Caco-2 (cell line): ENCODE measurements around the gene AFTPH. TPM values are rescaled to one million over a fixed set of nuclear protein-coding genes. Genes with fewer than 3 reads are reported as not detected.

Source experiments
- BruUV-seq: library from RNA; stranded (reverse); fragments of 400-500 nt; replicated peaks from 2 replicates; lab custom pipeline; 2021; lab: Mats Ljungman, UMichigan
- CTCF ChIA-PET: fragments of 300-600 bp; sonication (Branson Sonifier 250); formaldehyde crosslinking; loops from one replicate; lab custom pipeline; 2022; ENCODE audit warnings: antibody characterized with exemption; lab: Charles Lee
- POLR2A ChIA-PET: fragments of 300-600 bp; sonication (Branson Sonifier 250); formaldehyde crosslinking; loops from one replicate; lab custom pipeline; 2022; ENCODE audit warnings: antibody characterized with exemption; lab: Charles Lee
- DNase-seq, 2 experiments: peaks; one replicate each; pipeline versions ENCODE4 v3.0.0 to v3.0.0-alpha.2; 2020 to 2022
- H3K27me3 ChIP-seq: replicated peaks from 2 replicates; pipeline ENCODE4 v1.6.0; 2011; ENCODE audit warnings: low read length; ENCODE audit not compliant: control insufficient read depth, insufficient read depth
- H3K36me3 ChIP-seq: 2 replicates; pipeline ENCODE4 v1.5.1; 2011; ENCODE audit warnings: low read length; ENCODE audit not compliant: control insufficient read depth, insufficient read depth
- H3K4me1 ChIP-seq: fragments of 250-450 bp; sonication (Bioruptor Pico); 2 replicates; pipeline ENCODE4 v1.5.1; 2020; ENCODE audit warnings: mild to moderate bottlenecking
- H3K4me3 ChIP-seq: 2 replicates; pipeline ENCODE4 v1.5.1; 2011; ENCODE audit warnings: low read depth, mild to moderate bottlenecking, control low read depth, low read length
- H3K9me3 ChIP-seq: fragments of 250-450 bp; sonication (Bioruptor Pico); 2 replicates; pipeline ENCODE4 v1.5.1; 2020; ENCODE audit warnings: mild to moderate bottlenecking, moderate library complexity
- H3K27ac Mint-ChIP-seq: one replicate; pipeline ENCODE4 v1.8.0; 2022; ENCODE audit warnings: mixed read lengths; ENCODE audit not compliant: unreplicated experiment
- H3K27me3 Mint-ChIP-seq: one replicate; pipeline ENCODE4 v1.8.0; 2022; ENCODE audit warnings: mixed read lengths; ENCODE audit not compliant: insufficient read depth, unreplicated experiment
- H3K36me3 Mint-ChIP-seq: one replicate; pipeline ENCODE4 v1.8.0; 2022; ENCODE audit warnings: mild to moderate bottlenecking, mixed read lengths; ENCODE audit not compliant: insufficient read depth, unreplicated experiment
- H3K4me1 Mint-ChIP-seq: one replicate; pipeline ENCODE4 v1.8.0; 2022; ENCODE audit warnings: low read depth, mixed read lengths; ENCODE audit not compliant: unreplicated experiment
- H3K4me3 Mint-ChIP-seq: one replicate; pipeline ENCODE4 v1.8.0; 2022; ENCODE audit warnings: mild to moderate bottlenecking, moderate library complexity, mixed read lengths; ENCODE audit not compliant: unreplicated experiment
- H3K9me3 Mint-ChIP-seq: one replicate; pipeline ENCODE4 v1.8.0; 2022; ENCODE audit warnings: mixed read lengths; ENCODE audit not compliant: unreplicated experiment
- CTCF ChIP-seq, 2 experiments: fragments of 200-600 bp in 1 of 2; IDR thresholded peaks; 1 replicate in 1 of 2; 2 replicates in 1 of 2; pipeline versions ENCODE4 v1.5.1 to v1.8.0; 2011 to 2022; ENCODE audit warnings: antibody characterized with exemption in 1 of 2, control low read depth in 1 of 2, inconsistent platforms in 1 of 2, low read depth in 1 of 2, low read length in 1 of 2, mild to moderate bottlenecking in 1 of 2, moderate library complexity in 1 of 2; ENCODE audit not compliant: insufficient read depth in 1 of 2, severe bottlenecking in 1 of 2, unreplicated experiment in 1 of 2
- intact Hi-C: fragments of 100-400 bp; cut with micrococcal nuclease; formaldehyde crosslinking; loops from one replicate; pipeline ENCODE4 v1.10.0; 2022; ENCODE audit not compliant: unreplicated experiment
- total RNA-seq: library from RNA; stranded (reverse); gene quantifications from 2 replicates; pipeline ENCODE4 v1.2.3, GENCODE V29; 2022

AFTPH gene
- total RNA-seq, 1 experiment from 2014 or later: 30.1 TPM

GRCh38 chr2:64609227-64609941, 85.3 kb downstream of the AFTPH start:
- H3K27ac Mint-ChIP-seq: no peak overlapping the region
- POLR2A ChIA-PET: no interaction called here

GRCh38 chr2:64609942-64610281, 85.8 kb downstream of the AFTPH start:
- no TSS peak for BruUV-seq
- Histone ChIP-seq H3K4me3 (no peak overlapping the region), H3K27me3 (no peaks in the 10 kb centered on the region), H3K4me1 (peaks cover 21% of the 10 kb centered on the region), H3K36me3 (no peaks in the 10 kb centered on the region), H3K9me3 (no peaks in the 10 kb centered on the region)
- H3K4me1 Mint-ChIP-seq: peaks cover 12% of the 10 kb centered on the region
- ChIA-PET CTCF (no interaction called here), POLR2A (no interaction called here)
- no peak overlapping the region for H3K4me3 Mint-ChIP-seq
- intact Hi-C loops: no loop called here
- no peak overlapping the region for H3K27ac Mint-ChIP-seq
- no peaks in the 10 kb centered on the region for H3K36me3 Mint-ChIP-seq
- H3K9me3 Mint-ChIP-seq: peaks cover 1% of the 10 kb centered on the region
- no peak for TF ChIP-seq CTCF (IDR thresholded peaks at IDR 0.05; ENCODE audit: insufficient read depth in 1 of 2, low read depth in 1 of 2, low read length in 1 of 2, severe bottlenecking in 1 of 2, unreplicated experiment in 1 of 2)
- H3K27me3 Mint-ChIP-seq: no peaks in the 10 kb centered on the region
- no peak for DNase-seq

More at GRCh38 chr2:64609227-64609941, 85.3 kb downstream of the AFTPH start:
- DNase-seq: no peak
- H3K36me3 ChIP-seq: no peaks in the 10 kb centered on the region
- peaks cover 21% of the 10 kb centered on the region for H3K4me1 ChIP-seq
- no peak overlapping the region for H3K4me3 ChIP-seq
- peaks cover 7% of the 10 kb centered on the region for H3K9me3 Mint-ChIP-seq
- no TSS peak for BruUV-seq
- no peaks in the 10 kb centered on the region for H3K36me3 Mint-ChIP-seq
- H3K4me3 Mint-ChIP-seq: no peak overlapping the region
- CTCF ChIA-PET: no interaction called here
- no peaks in the 10 kb centered on the region for H3K27me3 Mint-ChIP-seq
- H3K27me3 ChIP-seq: no peaks in the 10 kb centered on the region
- H3K4me1 Mint-ChIP-seq: peaks cover 12% of the 10 kb centered on the region
- intact Hi-C loops: no loop called here
- no peak for TF ChIP-seq CTCF (IDR thresholded peaks at IDR 0.05; ENCODE audit: insufficient read depth in 1 of 2, low read depth in 1 of 2, low read length in 1 of 2, severe bottlenecking in 1 of 2, unreplicated experiment in 1 of 2)
- no peaks in the 10 kb centered on the region for H3K9me3 ChIP-seq

- ChIA-PET POLR2A (no interaction called here), CTCF (no interaction called here)
- Mint-ChIP-seq H3K4me3 (no peak overlapping the region), H3K27me3 (no peaks in the 10 kb centered on the region), H3K27ac (no peak overlapping the region), H3K9me3 (no peaks in the 10 kb centered on the region), H3K4me1 (peaks cover 12% of the 10 kb centered on the region), H3K36me3 (no peaks in the 10 kb centered on the region)
- Histone ChIP-seq H3K36me3 (no peaks in the 10 kb centered on the region), H3K27me3 (no peaks in the 10 kb centered on the region), H3K4me3 (no peak overlapping the region), H3K4me1 (peaks cover 21% of the 10 kb centered on the region), H3K9me3 (no peaks in the 10 kb centered on the region)
- intact Hi-C loops: no loop called here
- TF ChIP-seq CTCF (IDR thresholded peaks at IDR 0.05; ENCODE audit: insufficient read depth in 1 of 2, low read depth in 1 of 2, low read length in 1 of 2, severe bottlenecking in 1 of 2, unreplicated experiment in 1 of 2): no peak
- no TSS peak for BruUV-seq
- no peak for DNase-seq
Observed at GRCh38 chr2:64610316-64610855, 86.3 kb downstream of the AFTPH start.
